Measurements from ENCODE around the gene ACP2.
A peak's percentile ranks its signal among the peaks of the same experiment; 100 is the strongest.

Gene ACP2

DNA sequence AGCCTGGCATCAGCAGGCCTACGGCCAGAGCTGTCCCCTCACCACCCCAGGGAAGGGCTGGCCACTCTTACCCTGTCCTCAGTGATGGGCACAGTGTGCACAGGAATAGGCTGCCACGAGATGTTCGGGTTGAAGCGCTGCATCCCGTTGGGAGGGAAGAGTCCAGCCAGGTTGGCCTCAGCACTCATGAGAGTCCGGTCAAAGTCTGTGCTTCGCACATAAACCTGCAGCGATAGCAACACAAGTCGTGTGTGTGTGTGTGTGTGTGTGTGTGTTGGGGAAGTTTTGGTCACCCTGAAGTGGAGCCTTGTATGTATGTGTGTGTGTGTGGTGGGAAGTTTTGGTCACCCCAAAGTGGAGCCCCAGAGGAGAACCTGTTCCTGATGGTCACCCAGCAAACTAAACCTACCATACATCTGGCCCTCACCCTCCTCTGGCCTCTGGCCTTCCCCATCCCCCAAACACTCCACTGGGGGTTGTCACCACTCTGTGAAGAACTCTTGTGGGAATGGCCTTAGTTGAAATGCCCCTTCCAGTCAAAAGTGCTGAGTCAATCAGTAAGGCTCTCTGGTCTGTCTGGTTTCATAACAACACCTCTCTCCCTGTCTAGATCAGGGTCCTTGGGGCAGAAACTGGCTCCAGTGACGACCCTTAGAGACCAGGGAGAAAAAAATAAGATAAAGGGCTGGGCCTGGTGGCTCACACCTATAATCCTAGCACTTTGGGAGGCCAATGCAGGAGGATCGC, 2.8 kb downstream of the ACP2 start (continued):
- TF ChIP-seq ZNF510 (tag by site-specific recombination; IDR thresholded peaks at IDR 0.05; ENCODE audit: insufficient replicate concordance) (no peak), TCF7L2 (IDR thresholded peaks at IDR 0.05; ENCODE audit: borderline replicate concordance, low read depth, low read length) (no peak), ZNF140 (tag by site-specific recombination; IDR thresholded peaks at IDR 0.05) (no peak), ZFP3 (tag by site-specific recombination; IDR thresholded peaks at IDR 0.05; ENCODE audit: low read depth) (no peak), KLF8 (tag by site-specific recombination; IDR thresholded peaks at IDR 0.05) (no peak), ZNF169 (tag by site-specific recombination; IDR thresholded peaks at IDR 0.05) (no peak), IKZF3 (tag by site-specific recombination; IDR thresholded peaks at IDR 0.05) (no peak)

DNA sequence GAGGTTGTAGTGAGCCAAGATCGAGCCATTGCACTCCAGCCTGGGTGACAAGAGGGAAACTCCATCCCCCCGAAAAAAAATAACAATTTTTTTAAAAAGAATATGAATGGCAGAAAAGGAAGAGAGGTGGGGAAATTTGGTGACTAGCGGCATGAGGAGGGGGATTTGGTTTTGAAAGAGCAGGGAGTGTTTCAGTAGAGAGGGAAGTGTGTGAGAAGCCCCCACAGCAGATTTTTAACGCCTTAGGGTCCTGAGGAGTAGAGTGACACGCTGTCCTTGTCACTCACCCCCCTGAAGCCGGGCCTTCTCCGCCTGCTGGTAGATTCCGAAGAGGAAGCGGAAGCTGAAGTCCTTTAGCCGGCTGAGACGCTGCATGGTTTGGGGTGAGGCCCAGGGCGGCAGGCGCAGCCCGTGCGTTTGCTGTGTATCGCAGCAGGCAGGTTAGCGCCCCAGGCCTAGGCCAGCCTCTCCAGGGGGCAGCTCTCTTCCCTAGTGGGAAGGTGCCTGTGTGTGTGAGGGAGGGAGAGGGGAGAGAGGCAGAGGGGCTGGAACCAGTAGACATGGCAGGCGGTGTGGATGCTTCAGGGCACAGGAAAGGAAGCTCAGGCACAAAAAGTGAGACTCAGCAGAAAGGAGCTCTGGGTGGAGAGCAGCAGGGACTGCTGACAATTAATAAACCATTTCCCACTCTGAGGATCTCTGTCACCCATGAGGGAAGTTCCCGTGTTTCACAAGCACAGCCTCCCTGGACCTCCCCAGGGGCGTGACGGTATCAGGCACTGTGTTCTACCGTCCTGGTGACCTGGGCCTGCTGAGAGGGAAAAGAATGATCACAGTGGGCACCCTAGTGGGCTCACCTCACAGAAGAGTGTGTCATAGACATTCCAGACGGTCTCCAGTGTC, 3.9 kb downstream of the ACP2 start:
- Histone ChIP-seq H3K27ac (ENCODE audit: extremely low read depth, low read depth, low read length) (no peak overlapping the region), H3K36me3 (ENCODE audit: control insufficient read depth in 2 of 2, insufficient read depth in 1 of 2, low read length in 2 of 2) (peaks cover 9 to 69% of the 10 kb centered on the region in 2 experiments), H3K4me1 (ENCODE audit: control insufficient read depth, insufficient read depth, low read length) (no peaks in the 10 kb centered on the region), H3K4me3 (ENCODE audit: low read depth, low read length) (no peak overlapping the region), H3K9me3 (ENCODE audit: control insufficient read depth, insufficient read depth, low read depth, low read length) (no peaks in the 10 kb centered on the region)
- TF ChIP-seq ZNF549 (tag by site-specific recombination; IDR thresholded peaks at IDR 0.05) (no peak), ZNF324 (tag by site-specific recombination; IDR thresholded peaks at IDR 0.05) (no peak), SP2 (tag by site-specific recombination; IDR thresholded peaks at IDR 0.05) (0 out of 2 replicates have a peak, but pooled peaks have one; percentile 11), ZNF621 (tag by site-specific recombination; IDR thresholded peaks at IDR 0.05) (no peak), TCF7L2 (IDR thresholded peaks at IDR 0.05; ENCODE audit: borderline replicate concordance, low read depth, low read length) (no peak), ZNF626 (tag by site-specific recombination; IDR thresholded peaks at IDR 0.05) (no peak), ZIC2 (tag by site-specific recombination; IDR thresholded peaks at IDR 0.05) (peak; percentile 74), ZNF239 (tag by site-specific recombination; IDR thresholded peaks at IDR 0.05) (no peak), GLIS1 (tag by site-specific recombination; IDR thresholded peaks at IDR 0.05) (peak; percentile 25; the same call in 1 of the 2 replicates)
- TF ChIP-seq, protein P1, sequence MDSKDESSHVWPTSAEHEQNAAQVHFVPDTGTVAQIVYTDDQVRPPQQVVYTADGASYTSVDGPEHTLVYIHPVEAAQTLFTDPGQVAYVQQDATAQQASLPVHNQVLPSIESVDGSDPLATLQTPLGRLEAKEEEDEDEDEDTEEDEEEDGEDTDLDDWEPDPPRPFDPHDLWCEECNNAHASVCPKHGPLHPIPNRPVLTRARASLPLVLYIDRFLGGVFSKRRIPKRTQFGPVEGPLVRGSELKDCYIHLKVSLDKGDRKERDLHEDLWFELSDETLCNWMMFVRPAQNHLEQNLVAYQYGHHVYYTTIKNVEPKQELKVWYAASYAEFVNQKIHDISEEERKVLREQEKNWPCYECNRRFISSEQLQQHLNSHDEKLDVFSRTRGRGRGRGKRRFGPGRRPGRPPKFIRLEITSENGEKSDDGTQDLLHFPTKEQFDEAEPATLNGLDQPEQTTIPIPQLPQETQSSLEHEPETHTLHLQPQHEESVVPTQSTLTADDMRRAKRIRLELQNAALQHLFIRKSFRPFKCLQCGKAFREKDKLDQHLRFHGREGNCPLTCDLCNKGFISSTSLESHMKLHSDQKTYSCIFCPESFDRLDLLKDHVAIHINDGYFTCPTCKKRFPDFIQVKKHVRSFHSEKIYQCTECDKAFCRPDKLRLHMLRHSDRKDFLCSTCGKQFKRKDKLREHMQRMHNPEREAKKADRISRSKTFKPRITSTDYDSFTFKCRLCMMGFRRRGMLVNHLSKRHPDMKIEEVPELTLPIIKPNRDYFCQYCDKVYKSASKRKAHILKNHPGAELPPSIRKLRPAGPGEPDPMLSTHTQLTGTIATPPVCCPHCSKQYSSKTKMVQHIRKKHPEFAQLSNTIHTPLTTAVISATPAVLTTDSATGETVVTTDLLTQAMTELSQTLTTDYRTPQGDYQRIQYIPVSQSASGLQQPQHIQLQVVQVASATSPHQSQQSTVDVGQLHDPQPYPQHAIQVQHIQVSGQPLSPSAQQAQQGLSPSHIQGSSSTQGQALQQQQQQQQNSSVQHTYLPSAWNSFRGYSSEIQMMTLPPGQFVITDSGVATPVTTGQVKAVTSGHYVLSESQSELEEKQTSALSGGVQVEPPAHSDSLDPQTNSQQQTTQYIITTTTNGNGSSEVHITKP (tag by site-specific recombination; IDR thresholded peaks at IDR 0.05), result peak; percentile 56
- CTCF ChIA-PET, result interaction anchor here (0.6 to 1.0 kb wide), 3 partner anchors 13 to 869 kb away, joined by 3 read pairs; partner anchors contain the start of gene NR1H3
- POLR2A ChIA-PET, result interaction anchor here (1.0 to 6.7 kb wide), 4 partner anchors 11 to 29 kb away, joined by 3 to 61 read pairs (median 9); partner anchors contain the start of gene DDB2

- no peak overlapping the region for H3K27ac ChIP-seq (ENCODE audit: extremely low read depth, low read depth, low read length)
- CTCF ChIA-PET, result interaction anchor here (1.0 to 2.1 kb wide), 2 partner anchors 15 to 16 kb away, joined by 3 to 6 read pairs; partner anchors contain the start of gene NR1H3
- TF ChIP-seq ZNF529 (tag by site-specific recombination; IDR thresholded peaks at IDR 0.05; ENCODE audit: insufficient replicate concordance) (no peak), ZNF324 (tag by site-specific recombination; IDR thresholded peaks at IDR 0.05) (no peak), GLI2 (tag by site-specific recombination; IDR thresholded peaks at IDR 0.05; ENCODE audit: borderline replicate concordance, low read depth) (no peak), ZNF747 (tag by site-specific recombination; IDR thresholded peaks at IDR 0.05) (no peak), ZNF660 (tag by site-specific recombination; IDR thresholded peaks at IDR 0.05) (no peak), KLF8 (tag by site-specific recombination; IDR thresholded peaks at IDR 0.05) (no peak), FEZF1 (tag by site-specific recombination; IDR thresholded peaks at IDR 0.05) (no peak), ZNF677 (tag by site-specific recombination; IDR thresholded peaks at IDR 0.05) (no peak)
Measured at GRCh38 chr11:47243454-47243853, 5.2 kb downstream of the ACP2 start.

More at GRCh38 chr11:47243454-47243853, 5.2 kb downstream of the ACP2 start:
- no peak overlapping the region for H3K4me3 ChIP-seq (ENCODE audit: low read depth, low read length)
- POLR2A ChIA-PET, result interaction anchor here (0.8 to 3.0 kb wide), 4 partner anchors 16 to 64 kb away, joined by 3 to 12 read pairs (median 4); partner anchors contain the start of gene DDB2
- H3K4me1 ChIP-seq (ENCODE audit: control insufficient read depth, insufficient read depth, low read length), result no peaks in the 10 kb centered on the region
- H3K9me3 ChIP-seq (ENCODE audit: control insufficient read depth, insufficient read depth, low read depth, low read length), result no peaks in the 10 kb centered on the region
- H3K36me3 ChIP-seq (ENCODE audit: control insufficient read depth in 2 of 2, insufficient read depth in 1 of 2, low read length in 2 of 2), result peaks cover 9 to 81% of the 10 kb centered on the region in 2 experiments
